T follicular helper cell (primary cell): ENCODE results near the gene CFAP61.

Experiments
- DNase-seq: peaks from one replicate; pipeline ENCODE4 v3.0.0-alpha.2; 2020; ENCODE audit warnings: low read depth

The CFAP61 gene

GRCh38 chr20:20364593-20365479 lies 312.5 kb downstream of the CFAP61 start:
- DNase-seq: no peak

- no peak for DNase-seq
Observed at GRCh38 chr20:20365480-20366161, 313.3 kb downstream of the CFAP61 start.

- DNase-seq: no peak
Observed at GRCh38 chr20:20366551-20366875, 314.2 kb downstream of the CFAP61 start.

- DNase-seq: no peak
Observed at GRCh38 chr20:20366876-20367574, 314.7 kb downstream of the CFAP61 start.

GRCh38 chr20:20367575-20368417 lies 315.5 kb downstream of the CFAP61 start, which contains the start of gene INSM1:
Gene INSM1 (plus strand): TSS chr20:20368104. CDS start chr20:20368268, 164 bp downstream.
- DNase-seq: no peak

GRCh38 chr20:20368418-20369249 lies 316.3 kb downstream of the CFAP61 start:
- DNase-seq: no peak

- no peak for DNase-seq
Observed at GRCh38 chr20:20369250-20370093, 317.1 kb downstream of the CFAP61 start.

GRCh38 chr20:20370094-20370575 lies 317.8 kb downstream of the CFAP61 start:
- DNase-seq: no peak

GRCh38 chr20:20371083-20371482 lies 318.8 kb downstream of the CFAP61 start:
- DNase-seq: no peak

- DNase-seq: no peak
Observed at GRCh38 chr20:20371681-20372080, 319.3 kb downstream of the CFAP61 start.

GRCh38 chr20:20373091-20373571 lies 320.8 kb downstream of the CFAP61 start:
- DNase-seq: no peak

GRCh38 chr20:20375862-20376261 lies 323.5 kb downstream of the CFAP61 start:
- no peak for DNase-seq

GRCh38 chr20:20386192-20386591 lies 333.9 kb downstream of the CFAP61 start:
- DNase-seq: no peak

GRCh38 chr20:20390393-20390792 lies 338.1 kb downstream of the CFAP61 start:
- no peak for DNase-seq

- no peak for DNase-seq
Observed at GRCh38 chr20:20391115-20391514, 338.8 kb downstream of the CFAP61 start.

GRCh38 chr20:20391766-20392165 lies 339.4 kb downstream of the CFAP61 start:
- no peak for DNase-seq

- DNase-seq: no peak
Observed at GRCh38 chr20:20393207-20394120, 341.1 kb downstream of the CFAP61 start.

- DNase-seq: no peak
Observed at GRCh38 chr20:20395087-20395486, 342.8 kb downstream of the CFAP61 start.
